IMR-90 (cell line): ENCODE results near the gene RNF141. TPM values are rescaled to one million over a fixed set of nuclear protein-coding genes. Genes with fewer than 3 reads are reported as not detected.

Experiments
- ATAC-seq: fragments of 200-7000 bp; cut with Tn5 transposase; 2 replicates; pipeline ENCODE4 v1.9.1; 2020; ENCODE audit warnings: low read depth, mild to moderate bottlenecking, moderate library complexity
- BruUV-seq: library from RNA; stranded (reverse); fragments of 400-500 nt; replicated peaks from 2 replicates; lab custom pipeline; 2021; lab: Mats Ljungman, UMichigan
- CTCF ChIA-PET: fragments of 300-600 bp; formaldehyde crosslinking; extraction: SDS; loops from one replicate; lab custom pipeline; 2021; ENCODE audit warnings: antibody characterized with exemption; lab: Yijun Ruan, JAX
- POLR2A ChIA-PET: fragments of 300-600 bp; sonication (Branson Sonifier 250); formaldehyde crosslinking; loops from one replicate; lab custom pipeline; 2022; ENCODE audit warnings: antibody characterized with exemption; ENCODE audit not compliant: unreplicated experiment; lab: Charles Lee
- DNase-seq: peaks from one replicate; pipeline ENCODE4 v3.0.0; 2013
- H2AFZ ChIP-seq: replicated peaks from 2 replicates; pipeline ENCODE3; 2013; ENCODE audit warnings: low read length, mild to moderate bottlenecking; ENCODE audit not compliant: poor library complexity
- H2AK5ac ChIP-seq: 2 replicates; pipeline ENCODE4 v1.6.1; 2013; ENCODE audit warnings: low read depth, low read length, inconsistent platforms
- H2AK9ac ChIP-seq: replicated peaks from 2 replicates; pipeline ENCODE3; 2013; ENCODE audit warnings: mild to moderate bottlenecking, low read depth, low read length, moderate library complexity; ENCODE audit not compliant: poor library complexity
- H2BK120ac ChIP-seq: 2 replicates; pipeline ENCODE4 v1.6.1; 2013; ENCODE audit warnings: low read depth, low read length, inconsistent platforms
- H2BK15ac ChIP-seq: 3 replicates; pipeline ENCODE4 v1.6.1; 2013; ENCODE audit warnings: low read depth, low read length, inconsistent platforms
- H2BK20ac ChIP-seq: 2 replicates; pipeline ENCODE4 v1.6.1; 2013; ENCODE audit warnings: low read depth, mild to moderate bottlenecking, inconsistent platforms, low read length, moderate library complexity
- H2BK5ac ChIP-seq: 2 replicates; pipeline ENCODE4 v1.6.1; 2013; ENCODE audit warnings: mild to moderate bottlenecking, low read depth, low read length, inconsistent platforms; ENCODE audit not compliant: poor library complexity, severe bottlenecking
- H3K14ac ChIP-seq: replicated peaks from 2 replicates; pipeline ENCODE4 v1.6.1; 2013; ENCODE audit warnings: low read depth, low read length, inconsistent platforms
- H3K18ac ChIP-seq: 2 replicates; pipeline ENCODE4 v1.6.1; 2013; ENCODE audit warnings: low read depth, low read length, control low read depth
- H3K23ac ChIP-seq: 2 replicates; pipeline ENCODE4 v1.6.1; 2013; ENCODE audit warnings: low read depth, low read length, inconsistent platforms
- H3K27ac ChIP-seq: 2 replicates; pipeline ENCODE4 v1.5.1; 2013; ENCODE audit warnings: mild to moderate bottlenecking, control low read depth, low read length; ENCODE audit not compliant: insufficient read depth
- H3K27me3 ChIP-seq: 2 replicates; pipeline ENCODE4 v1.6.1; 2013; ENCODE audit warnings: low read length; ENCODE audit not compliant: control insufficient read depth, insufficient read depth
- H3K36me3 ChIP-seq: 2 replicates; pipeline ENCODE4 v1.6.1; 2013; ENCODE audit warnings: low read length, mixed read lengths; ENCODE audit not compliant: control insufficient read depth, insufficient read depth
- H3K4ac ChIP-seq: 2 replicates; pipeline ENCODE4 v1.6.1; 2013; ENCODE audit warnings: low read depth, low read length, inconsistent platforms
- H3K4me1 ChIP-seq: 2 replicates; pipeline ENCODE4 v1.6.1; 2013; ENCODE audit warnings: low read length, mixed read lengths; ENCODE audit not compliant: control insufficient read depth, insufficient read depth
- H3K4me2 ChIP-seq: 2 replicates; pipeline ENCODE4 v1.6.1; 2013; ENCODE audit warnings: low read depth, mild to moderate bottlenecking, control low read depth, low read length, moderate library complexity
- H3K4me3 ChIP-seq: 2 replicates; pipeline ENCODE4 v1.5.1; 2013; ENCODE audit warnings: low read depth, mild to moderate bottlenecking, control low read depth, low read length, moderate library complexity; ENCODE audit not compliant: insufficient read depth
- H3K56ac ChIP-seq: 2 replicates; pipeline ENCODE4 v1.6.1; 2013; ENCODE audit warnings: low read length, inconsistent platforms; ENCODE audit not compliant: insufficient read depth; ENCODE audit errors: extremely low read depth
- H3K79me1 ChIP-seq, 2 experiments: 2 replicates each; pipeline ENCODE4 v1.6.1; 2013; ENCODE audit warnings: low read length in 2 of 2, inconsistent platforms in 1 of 2, low read depth in 1 of 2
- H3K9ac ChIP-seq: 2 replicates; pipeline ENCODE4 v1.6.1; 2013; ENCODE audit warnings: low read depth, low read length, control low read depth
- H3K9me1 ChIP-seq: 2 replicates; pipeline ENCODE4 v1.6.1; 2013; ENCODE audit warnings: low read length, inconsistent platforms; ENCODE audit not compliant: insufficient read depth
- H3K9me3 ChIP-seq: 2 replicates; pipeline ENCODE4 v1.6.1; 2013; ENCODE audit warnings: low read length; ENCODE audit not compliant: control insufficient read depth, insufficient read depth
- H4K20me1 ChIP-seq: 2 replicates; pipeline ENCODE4 v1.6.1; 2013; ENCODE audit warnings: low read length, inconsistent platforms; ENCODE audit not compliant: insufficient read depth
- H4K5ac ChIP-seq: 2 replicates; pipeline ENCODE4 v1.6.1; 2013; ENCODE audit warnings: mild to moderate bottlenecking, low read depth, low read length, control low read depth
- H4K8ac ChIP-seq, 2 experiments: 2 replicates each; pipeline ENCODE4 v1.6.1; 2013; ENCODE audit warnings: low read depth in 2 of 2, low read length in 2 of 2, control low read depth in 1 of 2, inconsistent platforms in 1 of 2
- H4K91ac ChIP-seq: 2 replicates; pipeline ENCODE4 v1.6.1; 2013; ENCODE audit warnings: low read depth, low read length, inconsistent platforms; ENCODE audit not compliant: insufficient read depth
- ELK1 ChIP-seq: fragments of 150-350 bp; IDR thresholded peaks from 2 replicates; pipeline ENCODE4 v1.6.1; 2016; ENCODE audit warnings: low read depth, mild to moderate bottlenecking, low read length, moderate library complexity, borderline replicate concordance
- RAD21 ChIP-seq: IDR thresholded peaks from 2 replicates; pipeline ENCODE4 v1.6.1; 2012; ENCODE audit warnings: low read length, improper control_type of control experiment
- dilution Hi-C: fragments of 300-500 bp; cut with HindIII; formaldehyde crosslinking; loops from one replicate; pipeline ENCODE4 v1.14.3; 2018; ENCODE audit warnings: low sequenced_read_pairs; ENCODE audit not compliant: unreplicated experiment
- in situ Hi-C: fragments of 300-500 bp; cut with MboI; formaldehyde crosslinking; loops from 3 replicates; pipeline ENCODE4 v1.14.3; 2019; ENCODE audit warnings: low sequenced_read_pairs, inconsistent platforms, mixed read lengths
- intact Hi-C: fragments of 100-400 bp; cut with micrococcal nuclease; formaldehyde crosslinking; loops from 2 replicates; pipeline ENCODE4 v1.10.0; 2022
- polyA plus RNA-seq, 3 experiments: library from polyadenylated mRNA; depleted of rRNA; stranded (reverse); fragments of >200 nt; gene quantifications; 2 replicates each; pipeline ENCODE4 v1.2.3, GENCODE V29; 2012; ENCODE audit warnings: low replicate concordance in 1 of 3
- total RNA-seq: library from RNA; depleted of rRNA; stranded (reverse); fragments of >200 nt; gene quantifications from 2 replicates; pipeline ENCODE4 v1.2.3, GENCODE V29; 2012

The RNF141 gene
- total and polyA plus RNA-seq, 2 of the 4 experiments (the other 2 are of a cell fraction), result 13.8 to 18.6 TPM

GRCh38 chr11:10539339-10539738 is 1.6 kb downstream of the RNF141 start:
- TF ChIP-seq ELK1 (no peak), RAD21 (no peak)
- H4K5ac ChIP-seq, result no peak overlapping the region
- no peak overlapping the region for H4K91ac ChIP-seq
- intact Hi-C loops (no loop called here), dilution Hi-C loops (no loop called here), in situ Hi-C loops (no loop called here)
- no peak overlapping the region for H3K14ac ChIP-seq
- H2BK20ac ChIP-seq, result no peak overlapping the region
- no peak overlapping the region for H3K27ac ChIP-seq
- ATAC-seq (no peak), DNase-seq (no peak)
- H2BK120ac ChIP-seq, result no peak overlapping the region
- no peak overlapping the region for H3K4ac ChIP-seq
- H3K56ac ChIP-seq, result no peak overlapping the region
- ChIA-PET CTCF (interaction anchor here (0.6 to 2.2 kb wide), 2 partner anchors 133 to 306 kb away, joined by 3 to 10 read pairs; no protein-coding TSS in a partner anchor), POLR2A (no interaction called here)
- BruUV-seq, result no TSS peak
- no peak overlapping the region for H3K18ac ChIP-seq
- no peaks in the 10 kb centered on the region; the same call in 1 of the 2 replicates for H4K20me1 ChIP-seq
- peaks cover 2% of the 10 kb centered on the region for H3K4me1 ChIP-seq
- H3K36me3 ChIP-seq, result no peaks in the 10 kb centered on the region
- H3K4me2 ChIP-seq, result 0 out of 2 replicates have a peak overlapping the region, but pooled peaks have one; percentile 99
- no peaks in the 10 kb centered on the region for H3K27me3 ChIP-seq
- H4K8ac ChIP-seq, result no peak overlapping the region
- H2AK9ac ChIP-seq, result no peak overlapping the region
- H3K9ac ChIP-seq, result no peak overlapping the region
- no peak overlapping the region for H2BK15ac ChIP-seq
- H3K4me3 ChIP-seq, result no peak overlapping the region; the same call in 1 of the 2 replicates
- H3K9me1 ChIP-seq, result peaks cover 7% of the 10 kb centered on the region
- H3K79me1 ChIP-seq, result peaks cover 22 to 42% of the 10 kb centered on the region in 2 experiments
- no peak overlapping the region for H2AK5ac ChIP-seq
- no peak overlapping the region for H2AFZ ChIP-seq
- no peak overlapping the region for H2BK5ac ChIP-seq
- H3K23ac ChIP-seq, result no peak overlapping the region
- H3K9me3 ChIP-seq, result no peaks in the 10 kb centered on the region
